Uterus (tissue), 4 donors: ENCODE measurements around the gene FOSL2. TPM values are rescaled to one million over a fixed set of nuclear protein-coding genes. Genes with fewer than 3 reads are reported as not detected.

Source experiments
- DNase-seq, 2 donors: peaks; one replicate each; pipeline ENCODE4 v3.0.0-alpha.2; 2019 to 2020
- H3K27ac ChIP-seq, 2 donors: fragments of 200-600 bp; sonication (generic); 1 replicate in 1 of 2; 2 replicates in 1 of 2; pipeline ENCODE4 v1.5.1; 2016 to 2018
- H3K27me3 ChIP-seq, 2 donors: fragments of 200-600 bp; sonication (generic); one replicate each; pipeline ENCODE4 v1.5.1; 2018 to 2019; ENCODE audit warnings: control low read depth in 1 of 2
- H3K36me3 ChIP-seq, 2 donors: fragments of 200-600 bp; sonication (generic); one replicate each; pipeline ENCODE4 v1.5.1; 2019; ENCODE audit warnings: control low read depth in 1 of 2
- H3K4me1 ChIP-seq, 2 donors: fragments of 200-600 bp; sonication (generic); one replicate each; pipeline ENCODE4 v1.5.1; 2018 to 2019; ENCODE audit warnings: control low read depth in 1 of 2
- H3K4me3 ChIP-seq, 2 donors: fragments of 200-600 bp; sonication (generic); 1 replicate in 1 of 2; 2 replicates in 1 of 2; pipeline ENCODE4 v1.5.1; 2018 to 2019; ENCODE audit warnings: mild to moderate bottlenecking in 1 of 2
- H3K9me3 ChIP-seq, 2 donors: fragments of 200-600 bp; sonication (generic); one replicate each; pipeline ENCODE4 v1.5.1; 2019; ENCODE audit warnings: control low read depth in 1 of 2
- POLR2A ChIP-seq, 2 donors: fragments of 450-650 bp; IDR thresholded peaks; one replicate each; pipeline ENCODE4 v1.6.1; 2016; ENCODE audit warnings: antibody characterized with exemption in 2 of 2, mild to moderate bottlenecking in 1 of 2, moderate library complexity in 1 of 2
- intact Hi-C: fragments of 100-400 bp; cut with DNase I; formaldehyde crosslinking; loops from one replicate; pipeline ENCODE4 v1.15.1; 2023; ENCODE audit warnings: low total_unique reads
- total RNA-seq, 4 donors: library from RNA; depleted of rRNA in 3 of 4; stranded (reverse); fragments of >200 nt in 3 of 4; gene quantifications; one replicate each; pipeline versions ENCODE4 v1.1.0 to v1.2.4, GENCODE V29; 2014 to 2023
- TF ChIP-seq, protein P1 (sequence below), 4 experiments: fragments of 200-600 bp in 2 of 4; fragments of 450-650 bp in 2 of 4; sonication (generic) in 2 of 4; IDR thresholded peaks; one replicate each; pipeline ENCODE4 v1.5.1; 2016 to 2019; ENCODE audit warnings: antibody characterized with exemption in 4 of 4, mild to moderate bottlenecking in 2 of 4, moderate library complexity in 1 of 4
- donor health status: DM: yes; HTN: yes; CAD: no.

FOSL2 gene
- total RNA-seq, 4 donors from 2014 or later, result 39.8 to 134 (median 58.7) TPM

DNA sequence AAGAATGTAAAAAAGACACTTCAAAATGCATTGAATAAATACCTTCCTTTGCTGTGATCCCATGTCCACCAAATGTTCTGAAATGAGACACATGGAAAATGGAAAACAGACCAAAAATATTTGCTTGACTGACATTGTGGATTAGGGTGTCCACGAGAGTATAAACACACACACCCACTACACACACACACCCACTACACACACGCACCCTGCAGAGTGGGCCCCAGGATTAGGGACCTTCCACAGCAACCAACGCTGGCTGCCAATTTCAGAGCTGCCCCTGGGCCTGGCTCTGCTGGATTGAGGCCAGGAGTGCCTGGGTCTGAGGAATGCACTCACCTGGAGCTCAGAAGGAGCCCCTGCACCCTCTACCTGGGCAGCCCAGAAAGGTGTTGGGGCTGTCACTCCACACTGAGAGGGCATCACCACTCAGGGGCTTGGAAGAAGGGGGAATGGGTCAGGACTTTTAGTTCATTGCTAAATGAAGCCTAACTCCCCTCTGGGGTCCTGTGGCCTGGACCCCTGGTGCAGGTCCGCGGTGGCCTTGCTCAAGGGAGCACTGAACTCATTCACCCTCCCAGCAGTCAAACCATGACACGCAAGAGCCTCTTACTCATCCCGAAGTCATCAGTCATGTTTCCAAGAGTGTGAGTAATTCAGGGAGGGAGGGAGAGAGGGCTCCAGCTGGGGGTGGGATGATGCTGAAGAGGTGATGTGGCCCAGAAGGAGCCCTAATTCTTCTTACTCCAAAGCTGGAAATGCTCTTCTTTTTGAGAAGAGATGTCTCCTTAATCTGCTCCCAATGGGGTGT is 53.0 kb downstream of the FOSL2 start:
- no peaks in the 10 kb centered on the region for H3K4me1 ChIP-seq
- no peaks in the 10 kb centered on the region for H3K9me3 ChIP-seq
- TF ChIP-seq, protein P1, sequence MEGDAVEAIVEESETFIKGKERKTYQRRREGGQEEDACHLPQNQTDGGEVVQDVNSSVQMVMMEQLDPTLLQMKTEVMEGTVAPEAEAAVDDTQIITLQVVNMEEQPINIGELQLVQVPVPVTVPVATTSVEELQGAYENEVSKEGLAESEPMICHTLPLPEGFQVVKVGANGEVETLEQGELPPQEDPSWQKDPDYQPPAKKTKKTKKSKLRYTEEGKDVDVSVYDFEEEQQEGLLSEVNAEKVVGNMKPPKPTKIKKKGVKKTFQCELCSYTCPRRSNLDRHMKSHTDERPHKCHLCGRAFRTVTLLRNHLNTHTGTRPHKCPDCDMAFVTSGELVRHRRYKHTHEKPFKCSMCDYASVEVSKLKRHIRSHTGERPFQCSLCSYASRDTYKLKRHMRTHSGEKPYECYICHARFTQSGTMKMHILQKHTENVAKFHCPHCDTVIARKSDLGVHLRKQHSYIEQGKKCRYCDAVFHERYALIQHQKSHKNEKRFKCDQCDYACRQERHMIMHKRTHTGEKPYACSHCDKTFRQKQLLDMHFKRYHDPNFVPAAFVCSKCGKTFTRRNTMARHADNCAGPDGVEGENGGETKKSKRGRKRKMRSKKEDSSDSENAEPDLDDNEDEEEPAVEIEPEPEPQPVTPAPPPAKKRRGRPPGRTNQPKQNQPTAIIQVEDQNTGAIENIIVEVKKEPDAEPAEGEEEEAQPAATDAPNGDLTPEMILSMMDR (IDR thresholded peaks at IDR 0.05), result no peak
- TF ChIP-seq POLR2A (IDR thresholded peaks at IDR 0.05), result no peak
- DNase-seq, result no peak
- no peaks in the 10 kb centered on the region for H3K36me3 ChIP-seq
- no peaks in the 10 kb centered on the region for H3K27me3 ChIP-seq
- no peak overlapping the region for H3K4me3 ChIP-seq
- intact Hi-C loops, result no loop called here
- no peak overlapping the region for H3K27ac ChIP-seq

DNA sequence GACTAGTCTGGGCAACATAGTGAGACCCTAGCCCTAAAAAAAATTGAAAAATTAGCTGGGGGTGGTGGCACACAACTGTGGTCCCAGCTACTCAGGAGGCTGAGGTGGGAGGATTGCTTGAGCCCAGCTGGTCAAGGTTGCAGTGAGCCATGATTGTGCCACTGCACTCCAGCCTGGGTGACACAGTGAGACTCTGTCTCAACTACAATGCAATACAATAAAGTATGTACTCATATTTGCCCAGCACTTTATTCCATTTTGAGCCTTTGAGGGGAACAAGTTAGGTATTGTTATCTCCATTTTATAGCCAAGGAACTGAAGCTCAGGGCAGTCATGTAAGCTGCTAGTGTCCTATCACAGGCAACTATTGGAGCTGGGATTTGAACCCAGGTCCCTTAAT is 53.9 kb downstream of the FOSL2 start:
- H3K9me3 ChIP-seq, result no peaks in the 10 kb centered on the region
- no peak overlapping the region for H3K4me3 ChIP-seq
- H3K27ac ChIP-seq, result no peak overlapping the region
- intact Hi-C loops, result no loop called here
- H3K4me1 ChIP-seq, result no peaks in the 10 kb centered on the region
- TF ChIP-seq POLR2A (IDR thresholded peaks at IDR 0.05), result no peak
- TF ChIP-seq, protein P1 (IDR thresholded peaks at IDR 0.05), result no peak
- no peak for DNase-seq
- no peaks in the 10 kb centered on the region for H3K36me3 ChIP-seq
- H3K27me3 ChIP-seq, result no peaks in the 10 kb centered on the region

DNA sequence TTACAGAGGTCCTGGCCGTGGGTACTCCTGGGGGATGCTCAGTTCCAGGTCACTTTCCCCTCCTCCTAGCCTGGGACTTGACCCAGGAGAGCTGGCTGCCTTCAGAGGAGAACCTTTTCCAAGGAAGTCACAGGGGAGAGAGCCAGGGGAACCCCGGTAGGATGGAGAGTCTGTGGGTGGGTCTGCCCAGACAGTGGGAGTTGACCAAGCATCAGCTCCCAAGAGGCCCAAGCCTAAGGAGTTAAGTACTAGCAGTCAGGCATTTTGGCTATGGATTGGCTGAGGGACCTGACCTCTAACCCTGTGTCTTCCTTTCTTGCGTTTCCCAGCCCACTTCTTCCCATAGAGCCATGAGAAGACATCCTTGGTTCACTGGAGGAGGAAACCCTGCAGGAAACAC is 54.4 kb downstream of the FOSL2 start:
- Histone ChIP-seq H3K27ac (no peak overlapping the region), H3K27me3 (no peaks in the 10 kb centered on the region), H3K4me3 (no peak overlapping the region), H3K4me1 (no peaks in the 10 kb centered on the region), H3K9me3 (no peaks in the 10 kb centered on the region), H3K36me3 (no peaks in the 10 kb centered on the region)
- DNase-seq, result no peak
- TF ChIP-seq, protein P1 (IDR thresholded peaks at IDR 0.05), result no peak
- no peak for TF ChIP-seq POLR2A (IDR thresholded peaks at IDR 0.05)
- intact Hi-C loops, result no loop called here

DNA sequence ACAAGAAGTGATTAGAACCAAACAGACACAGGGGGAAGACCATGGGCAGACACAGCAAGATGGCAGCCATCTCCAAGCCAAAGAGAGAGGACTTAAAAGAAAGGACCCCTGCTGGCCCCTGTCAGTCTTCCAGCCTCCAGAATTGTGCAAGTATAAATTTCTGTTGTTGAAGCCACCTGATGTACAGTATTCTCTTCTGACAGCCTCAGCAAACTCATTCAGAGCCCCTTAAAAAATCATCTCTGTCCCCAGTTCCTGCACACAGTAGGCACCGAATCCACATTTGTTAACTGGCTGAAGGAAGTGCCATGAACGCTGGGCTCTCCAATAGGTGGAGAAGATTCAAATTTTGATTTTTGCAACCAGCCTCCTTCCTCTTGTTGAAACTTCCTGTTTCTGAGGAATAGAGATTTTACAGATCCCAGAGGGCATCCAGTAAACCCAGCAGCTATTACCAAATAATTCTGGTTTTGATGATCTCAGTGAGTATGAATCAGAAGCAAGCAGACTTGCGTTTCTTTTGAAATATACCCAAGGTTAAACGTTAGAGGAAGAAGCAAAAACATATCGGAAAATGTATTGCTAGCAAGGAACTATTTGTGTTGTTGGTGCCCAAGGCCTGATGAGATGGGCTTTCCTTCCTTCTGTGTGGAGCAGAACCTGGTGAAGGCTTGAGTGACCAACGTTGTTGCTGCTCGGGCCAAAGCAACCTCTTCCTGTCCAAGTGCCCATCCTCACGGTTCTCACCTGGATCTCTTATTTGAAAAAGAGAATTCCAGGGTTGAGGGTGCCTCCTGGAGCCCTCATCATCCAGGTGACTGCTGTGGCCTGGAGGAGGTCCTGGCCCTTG is 55.5 kb downstream of the FOSL2 start:
- intact Hi-C loops, result no loop called here
- Histone ChIP-seq H3K4me3 (no peak overlapping the region), H3K36me3 (no peaks in the 10 kb centered on the region), H3K4me1 (no peaks in the 10 kb centered on the region), H3K27ac (no peak overlapping the region), H3K9me3 (no peaks in the 10 kb centered on the region), H3K27me3 (no peaks in the 10 kb centered on the region)
- DNase-seq, result no peak
- TF ChIP-seq, protein P1 (IDR thresholded peaks at IDR 0.05), result no peak
- no peak for TF ChIP-seq POLR2A (IDR thresholded peaks at IDR 0.05)

DNA sequence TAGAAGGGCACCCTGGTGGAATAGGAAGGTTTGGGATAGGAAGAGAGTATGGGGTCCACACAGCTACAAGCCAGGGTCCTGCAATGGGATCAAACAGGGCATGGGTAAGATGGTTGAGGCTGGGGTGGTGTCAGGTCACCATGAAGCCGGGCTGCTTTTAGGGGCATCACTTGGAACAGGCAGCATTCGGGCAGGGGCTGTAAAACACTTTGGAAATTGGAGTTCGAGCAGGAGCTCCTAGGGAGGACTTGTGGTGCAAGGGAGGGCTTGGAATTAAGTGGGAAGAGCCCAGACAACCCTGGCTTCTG is 56.1 kb downstream of the FOSL2 start:
- no peaks in the 10 kb centered on the region for H3K4me1 ChIP-seq
- TF ChIP-seq, protein P1 (IDR thresholded peaks at IDR 0.05), result no peak
- no peak for TF ChIP-seq POLR2A (IDR thresholded peaks at IDR 0.05)
- H3K27ac ChIP-seq, result no peak overlapping the region
- H3K9me3 ChIP-seq, result no peaks in the 10 kb centered on the region
- intact Hi-C loops, result no loop called here
- H3K36me3 ChIP-seq, result no peaks in the 10 kb centered on the region
- H3K27me3 ChIP-seq, result no peaks in the 10 kb centered on the region
- DNase-seq, result no peak
- H3K4me3 ChIP-seq, result no peak overlapping the region
